GM12878 (cell line): ENCODE results near the gene KREMEN2.

Experiments used
- BCLAF1 ChIP-seq: fragments of 450-650 bp; IDR thresholded peaks from 2 replicates; pipeline ENCODE4 v1.6.1; 2017; ENCODE audit warnings: antibody characterized with exemption, mild to moderate bottlenecking, moderate library complexity
- CTCF ChIP-seq, 3 experiments: IDR thresholded peaks in 2 of 3; conservative IDR thresholded peaks in 1 of 3; 2 replicates each; pipeline ENCODE4 v1.5.1; 2011; ENCODE audit warnings: low read depth in 3 of 3, low read length in 3 of 3, mild to moderate bottlenecking in 3 of 3, control low read depth in 2 of 3, moderate library complexity in 2 of 3, inconsistent platforms in 1 of 3, mixed read lengths in 1 of 3; ENCODE audit not compliant: control insufficient read depth in 2 of 3, insufficient read depth in 1 of 3; ENCODE audit errors: extremely low read depth in 1 of 3
- EZH2 ChIP-seq: IDR thresholded peaks from 2 replicates; pipeline ENCODE4 v1.6.1; 2012; ENCODE audit warnings: low read depth, mild to moderate bottlenecking, control low read depth, inconsistent platforms, low read length, borderline replicate concordance; ENCODE audit not compliant: control insufficient read depth
- MYC ChIP-seq: IDR thresholded peaks from 2 replicates; pipeline ENCODE4 v1.6.1; 2011; ENCODE audit warnings: mild to moderate bottlenecking, low read length, moderate library complexity, inconsistent platforms; ENCODE audit not compliant: insufficient read depth, insufficient replicate concordance, insufficient read length, severe bottlenecking
- POLR2AphosphoS5 ChIP-seq: IDR thresholded peaks from 2 replicates; pipeline ENCODE4 v1.6.1; 2011; ENCODE audit warnings: mild to moderate bottlenecking, low read length, inconsistent platforms
- SREBF2 ChIP-seq: IDR thresholded peaks from 2 replicates; pipeline ENCODE4 v1.6.1; 2012; ENCODE audit warnings: mild to moderate bottlenecking, low read length
- SRF ChIP-seq, 2 experiments: IDR thresholded peaks; 2 replicates each; pipeline ENCODE4 v1.6.1; 2011; ENCODE audit warnings: low read depth in 2 of 2, low read length in 2 of 2, mild to moderate bottlenecking in 1 of 2, moderate library complexity in 1 of 2
- SUPT20H ChIP-seq: IDR thresholded peaks from 2 replicates; pipeline ENCODE4 v1.6.1; 2011; ENCODE audit warnings: low read depth, mild to moderate bottlenecking, low read length, moderate library complexity, borderline replicate concordance; ENCODE audit not compliant: control insufficient read depth
- TBL1XR1 ChIP-seq: IDR thresholded peaks from 2 replicates; pipeline ENCODE4 v1.6.1; 2012; ENCODE audit warnings: low read depth, low read length, improper control_type of control experiment
- TF ChIP-seq, protein P1 (sequence below): fragments of 450-650 bp; IDR thresholded peaks from 2 replicates; pipeline ENCODE4 v1.6.1; 2017; ENCODE audit warnings: mild to moderate bottlenecking
- TF ChIP-seq, protein P2 (sequence below): IDR thresholded peaks from 2 replicates; pipeline ENCODE4 v1.6.1; 2012; ENCODE audit warnings: mild to moderate bottlenecking, low read depth, low read length

DNA sequence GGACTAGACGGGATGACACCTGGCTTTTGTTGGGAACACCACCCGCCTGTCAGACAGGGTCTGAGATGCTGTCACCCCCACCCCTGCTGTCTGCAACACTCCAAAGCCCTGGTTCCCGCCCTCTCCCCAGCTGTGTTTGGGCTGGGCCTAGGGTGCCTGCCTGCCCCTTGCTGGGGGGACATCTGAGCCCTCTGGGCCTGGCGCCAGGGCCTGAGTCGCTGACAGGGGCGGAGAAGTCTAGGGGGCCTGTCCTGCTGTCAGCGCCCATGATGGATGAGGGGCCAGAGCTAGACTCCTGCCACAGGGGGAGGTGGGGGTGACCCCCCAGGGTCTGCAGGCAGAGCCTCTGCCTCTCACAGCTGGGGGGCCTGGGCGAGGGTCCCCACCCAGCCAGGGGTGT, 23.8 kb downstream of the KREMEN2 start:
- TF ChIP-seq EZH2 (no peak), CTCF (IDR thresholded peaks at IDR 0.05 in 2 of 3, conservative IDR thresholded peaks at IDR 0.05 in 1 of 3; ENCODE audit: control insufficient read depth in 2 of 3, extremely low read depth in 1 of 3, insufficient read depth in 1 of 3, low read depth in 3 of 3, low read length in 3 of 3) (no peak), TBL1XR1 (no peak), SRF (IDR thresholded peaks at IDR 0.05; ENCODE audit: low read depth in 2 of 2, low read length in 2 of 2) (no peak), POLR2AphosphoS5 (no peak), SUPT20H (no peak), SREBF2 (no peak), MYC (no peak), BCLAF1 (no peak)
- TF ChIP-seq, protein P1, sequence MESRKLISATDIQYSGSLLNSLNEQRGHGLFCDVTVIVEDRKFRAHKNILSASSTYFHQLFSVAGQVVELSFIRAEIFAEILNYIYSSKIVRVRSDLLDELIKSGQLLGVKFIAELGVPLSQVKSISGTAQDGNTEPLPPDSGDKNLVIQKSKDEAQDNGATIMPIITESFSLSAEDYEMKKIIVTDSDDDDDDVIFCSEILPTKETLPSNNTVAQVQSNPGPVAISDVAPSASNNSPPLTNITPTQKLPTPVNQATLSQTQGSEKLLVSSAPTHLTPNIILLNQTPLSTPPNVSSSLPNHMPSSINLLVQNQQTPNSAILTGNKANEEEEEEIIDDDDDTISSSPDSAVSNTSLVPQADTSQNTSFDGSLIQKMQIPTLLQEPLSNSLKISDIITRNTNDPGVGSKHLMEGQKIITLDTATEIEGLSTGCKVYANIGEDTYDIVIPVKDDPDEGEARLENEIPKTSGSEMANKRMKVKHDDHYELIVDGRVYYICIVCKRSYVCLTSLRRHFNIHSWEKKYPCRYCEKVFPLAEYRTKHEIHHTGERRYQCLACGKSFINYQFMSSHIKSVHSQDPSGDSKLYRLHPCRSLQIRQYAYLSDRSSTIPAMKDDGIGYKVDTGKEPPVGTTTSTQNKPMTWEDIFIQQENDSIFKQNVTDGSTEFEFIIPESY: no peak
- TF ChIP-seq, protein P2, sequence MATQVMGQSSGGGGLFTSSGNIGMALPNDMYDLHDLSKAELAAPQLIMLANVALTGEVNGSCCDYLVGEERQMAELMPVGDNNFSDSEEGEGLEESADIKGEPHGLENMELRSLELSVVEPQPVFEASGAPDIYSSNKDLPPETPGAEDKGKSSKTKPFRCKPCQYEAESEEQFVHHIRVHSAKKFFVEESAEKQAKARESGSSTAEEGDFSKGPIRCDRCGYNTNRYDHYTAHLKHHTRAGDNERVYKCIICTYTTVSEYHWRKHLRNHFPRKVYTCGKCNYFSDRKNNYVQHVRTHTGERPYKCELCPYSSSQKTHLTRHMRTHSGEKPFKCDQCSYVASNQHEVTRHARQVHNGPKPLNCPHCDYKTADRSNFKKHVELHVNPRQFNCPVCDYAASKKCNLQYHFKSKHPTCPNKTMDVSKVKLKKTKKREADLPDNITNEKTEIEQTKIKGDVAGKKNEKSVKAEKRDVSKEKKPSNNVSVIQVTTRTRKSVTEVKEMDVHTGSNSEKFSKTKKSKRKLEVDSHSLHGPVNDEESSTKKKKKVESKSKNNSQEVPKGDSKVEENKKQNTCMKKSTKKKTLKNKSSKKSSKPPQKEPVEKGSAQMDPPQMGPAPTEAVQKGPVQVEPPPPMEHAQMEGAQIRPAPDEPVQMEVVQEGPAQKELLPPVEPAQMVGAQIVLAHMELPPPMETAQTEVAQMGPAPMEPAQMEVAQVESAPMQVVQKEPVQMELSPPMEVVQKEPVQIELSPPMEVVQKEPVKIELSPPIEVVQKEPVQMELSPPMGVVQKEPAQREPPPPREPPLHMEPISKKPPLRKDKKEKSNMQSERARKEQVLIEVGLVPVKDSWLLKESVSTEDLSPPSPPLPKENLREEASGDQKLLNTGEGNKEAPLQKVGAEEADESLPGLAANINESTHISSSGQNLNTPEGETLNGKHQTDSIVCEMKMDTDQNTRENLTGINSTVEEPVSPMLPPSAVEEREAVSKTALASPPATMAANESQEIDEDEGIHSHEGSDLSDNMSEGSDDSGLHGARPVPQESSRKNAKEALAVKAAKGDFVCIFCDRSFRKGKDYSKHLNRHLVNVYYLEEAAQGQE: no peak
